SU-DHL-6 (cell line): ENCODE data around the gene DNAH5.

Source experiments
- CTCF ChIP-seq: fragments of 200-600 bp; sonication (generic); IDR thresholded peaks from one replicate; pipeline ENCODE4 v1.5.1; 2017; ENCODE audit warnings: antibody characterized with exemption, mild to moderate bottlenecking, low read length, moderate library complexity; ENCODE audit not compliant: insufficient read depth, poor library complexity, severe bottlenecking
- EZH2phosphoT487 ChIP-seq: fragments of 200-600 bp; sonication (generic), shearing (Covaris generic); conservative IDR thresholded peaks from 2 replicates; pipeline ENCODE4 v1.6.1; 2018; ENCODE audit warnings: mild to moderate bottlenecking, antibody characterized with exemption, low read length, moderate library complexity, mixed read lengths

- TF ChIP-seq CTCF, result no peak
- no peak for TF ChIP-seq EZH2phosphoT487
Observed at GRCh38 chr5:13945271-13945670, 783 bp upstream of the DNAH5 start.
